Transverse colon (tissue), 4 donors: Measurements from ENCODE around the gene MXRA8.
A peak's percentile ranks its signal among the peaks of the same experiment; 100 is the strongest.

ENCODE experiments used
- CTCF ChIP-seq, 5 experiments: fragments of 200-600 bp in 3 of 5; fragments of 450-650 bp in 2 of 5; sonication (generic) in 3 of 5; IDR thresholded peaks; 1 replicate in 2 of 5; 2 replicates in 3 of 5; pipeline ENCODE4 v1.5.1; 2016 to 2017; ENCODE audit warnings: antibody characterized with exemption in 5 of 5, inconsistent platforms in 3 of 5, mild to moderate bottlenecking in 2 of 5, moderate library complexity in 1 of 5
- POLR2AphosphoS5 ChIP-seq, 3 donors: sonication (generic); formaldehyde crosslinking; IDR thresholded peaks; one replicate each; pipeline ENCODE4 v1.6.1; 2016; ENCODE audit warnings: antibody characterized with exemption in 3 of 3

- TF ChIP-seq CTCF (IDR thresholded peaks at IDR 0.05) = no peak
- TF ChIP-seq POLR2AphosphoS5 (IDR thresholded peaks at IDR 0.05) = peak; percentile 26 to 52 (median 33)
Measured at GRCh38 chr1:1304331-1305299, 53.7 kb downstream of the MXRA8 start.
